RWPE1 (cell line): ENCODE results near the gene CLDND2.

ENCODE experiments used
- CTCF ChIA-PET: fragments of 350-600 bp; sonication (Branson Sonifier 250); formaldehyde crosslinking; extraction: SDS; loops from one replicate; lab custom pipeline; 2021; lab: Yijun Ruan, JAX
- POLR2A ChIA-PET: fragments of 400-600 bp; formaldehyde crosslinking; extraction: SDS; loops from one replicate; lab custom pipeline; 2020; ENCODE audit warnings: antibody characterized with exemption; ENCODE audit not compliant: low non-redundant PET; lab: Yijun Ruan, JAX
- DNase-seq: peaks from one replicate; pipeline ENCODE4 v3.0.0; 2012; ENCODE audit warnings: low spot score
- H3K27ac ChIP-seq: fragments of 450-650 bp; 2 replicates; pipeline ENCODE4 v1.5.1; 2017
- TF ChIP-seq, protein P1 (sequence below): fragments of 450-650 bp; conservative IDR thresholded peaks from 2 replicates; pipeline ENCODE4 v1.5.1; 2017; ENCODE audit warnings: low read depth, mild to moderate bottlenecking

Gene CLDND2

DNA sequence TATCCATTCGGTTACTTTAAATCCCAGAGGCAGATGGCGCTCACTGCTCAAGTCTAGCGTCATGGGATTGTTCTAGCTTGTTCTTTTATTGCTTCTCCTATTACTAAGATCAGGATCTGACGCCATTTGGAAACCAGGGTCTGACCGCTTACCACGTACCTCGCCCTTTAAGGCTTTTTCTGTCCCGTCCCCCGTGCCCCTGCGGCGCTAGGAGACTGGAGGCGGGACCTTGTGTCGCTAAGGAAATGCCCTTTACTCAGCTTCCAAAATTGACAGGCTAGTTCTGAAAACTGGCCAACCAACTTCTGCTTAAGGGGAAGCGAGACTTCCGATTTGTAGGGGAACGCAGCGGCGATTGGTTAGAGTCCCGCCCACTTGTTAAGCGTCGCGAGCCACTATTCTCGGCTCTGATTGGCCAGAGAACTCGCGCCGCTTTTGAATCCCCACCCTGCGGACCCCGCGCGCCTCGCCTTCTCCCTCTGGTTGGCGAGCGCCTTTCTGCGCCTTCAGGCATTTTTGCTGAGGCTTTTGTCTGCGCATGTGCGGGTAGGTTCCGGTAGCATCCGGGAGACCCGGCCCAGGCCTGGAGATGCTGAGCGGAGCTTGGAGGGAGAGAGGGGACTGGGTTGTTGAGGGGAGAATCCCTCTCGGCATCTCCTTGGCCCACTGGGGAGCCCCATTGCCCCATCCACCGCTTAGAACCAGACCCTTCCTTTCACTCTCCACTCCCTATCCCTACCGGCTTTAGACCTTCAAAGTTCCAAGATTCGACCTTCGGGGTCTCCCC is 25.4 kb upstream of the CLDND2 start:
- POLR2A ChIA-PET, result no interaction called here
- CTCF ChIA-PET, result interaction anchor here (0.6 kb wide), 1 partner anchor 24 kb away, joined by 3 read pairs; no protein-coding TSS in a partner anchor
- TF ChIP-seq, protein P1, sequence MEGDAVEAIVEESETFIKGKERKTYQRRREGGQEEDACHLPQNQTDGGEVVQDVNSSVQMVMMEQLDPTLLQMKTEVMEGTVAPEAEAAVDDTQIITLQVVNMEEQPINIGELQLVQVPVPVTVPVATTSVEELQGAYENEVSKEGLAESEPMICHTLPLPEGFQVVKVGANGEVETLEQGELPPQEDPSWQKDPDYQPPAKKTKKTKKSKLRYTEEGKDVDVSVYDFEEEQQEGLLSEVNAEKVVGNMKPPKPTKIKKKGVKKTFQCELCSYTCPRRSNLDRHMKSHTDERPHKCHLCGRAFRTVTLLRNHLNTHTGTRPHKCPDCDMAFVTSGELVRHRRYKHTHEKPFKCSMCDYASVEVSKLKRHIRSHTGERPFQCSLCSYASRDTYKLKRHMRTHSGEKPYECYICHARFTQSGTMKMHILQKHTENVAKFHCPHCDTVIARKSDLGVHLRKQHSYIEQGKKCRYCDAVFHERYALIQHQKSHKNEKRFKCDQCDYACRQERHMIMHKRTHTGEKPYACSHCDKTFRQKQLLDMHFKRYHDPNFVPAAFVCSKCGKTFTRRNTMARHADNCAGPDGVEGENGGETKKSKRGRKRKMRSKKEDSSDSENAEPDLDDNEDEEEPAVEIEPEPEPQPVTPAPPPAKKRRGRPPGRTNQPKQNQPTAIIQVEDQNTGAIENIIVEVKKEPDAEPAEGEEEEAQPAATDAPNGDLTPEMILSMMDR, result no peak
- peak; percentile 95 for DNase-seq
- peak overlapping the region; percentile 83 for H3K27ac ChIP-seq

DNA sequence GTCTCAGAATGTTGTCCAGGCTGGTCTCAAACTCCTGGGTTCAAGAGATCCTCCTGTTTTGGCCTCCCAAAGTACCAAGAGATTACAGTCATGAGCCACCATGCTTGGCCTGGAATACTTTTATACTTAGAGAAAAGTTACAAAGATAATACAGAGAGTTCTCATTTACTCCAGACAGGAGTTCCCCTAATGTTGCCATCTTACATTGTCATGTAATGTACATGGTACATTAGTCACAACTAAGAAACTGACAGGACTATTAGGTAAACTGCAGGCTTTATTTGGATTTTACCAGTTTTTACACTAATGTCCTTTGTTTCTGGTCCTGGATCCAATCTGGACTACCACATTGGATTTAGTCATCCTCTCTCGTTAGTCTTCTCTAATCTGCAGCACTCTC is 23.9 kb upstream of the CLDND2 start:
- no peak for DNase-seq

DNA sequence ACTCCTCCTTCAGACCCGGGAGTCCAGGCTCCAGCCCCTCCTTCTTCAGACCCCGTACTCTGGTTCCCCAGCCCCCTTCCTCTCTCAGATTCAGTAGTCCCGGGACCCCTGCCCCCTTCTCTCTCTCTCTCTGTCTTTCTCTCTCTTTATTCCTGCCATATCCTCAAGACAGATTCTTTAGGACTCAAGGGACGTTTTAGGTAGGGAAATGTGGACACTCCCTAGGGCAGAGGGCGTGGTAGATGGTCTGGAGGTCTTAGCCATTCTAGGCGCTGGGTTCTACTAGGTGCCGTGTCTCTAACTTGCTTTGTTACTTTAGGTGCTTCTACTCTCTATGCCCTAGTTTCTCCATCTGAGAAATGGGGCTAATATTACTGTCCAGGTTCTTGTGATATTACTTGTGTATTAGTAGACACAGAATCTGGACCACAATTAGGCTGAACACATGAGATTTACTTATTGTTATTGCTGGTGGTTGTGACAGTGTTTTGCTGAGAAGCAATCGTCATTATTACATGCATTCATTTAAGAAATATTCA is 22.3 kb upstream of the CLDND2 start:
- TF ChIP-seq, protein P1, result no peak
- no peak overlapping the region for H3K27ac ChIP-seq
- POLR2A ChIA-PET, result interaction anchor here (0.6 kb wide), 1 partner anchor 21 kb away, joined by 3 read pairs; no protein-coding TSS in a partner anchor
- DNase-seq, result no peak
- CTCF ChIA-PET, result no interaction called here

More for the DNA sequence above, 23.9 kb upstream of the CLDND2 start:
- H3K27ac ChIP-seq, result no peak overlapping the region
- CTCF ChIA-PET, result no interaction called here
- POLR2A ChIA-PET, result no interaction called here
- TF ChIP-seq, protein P1, result no peak

DNA sequence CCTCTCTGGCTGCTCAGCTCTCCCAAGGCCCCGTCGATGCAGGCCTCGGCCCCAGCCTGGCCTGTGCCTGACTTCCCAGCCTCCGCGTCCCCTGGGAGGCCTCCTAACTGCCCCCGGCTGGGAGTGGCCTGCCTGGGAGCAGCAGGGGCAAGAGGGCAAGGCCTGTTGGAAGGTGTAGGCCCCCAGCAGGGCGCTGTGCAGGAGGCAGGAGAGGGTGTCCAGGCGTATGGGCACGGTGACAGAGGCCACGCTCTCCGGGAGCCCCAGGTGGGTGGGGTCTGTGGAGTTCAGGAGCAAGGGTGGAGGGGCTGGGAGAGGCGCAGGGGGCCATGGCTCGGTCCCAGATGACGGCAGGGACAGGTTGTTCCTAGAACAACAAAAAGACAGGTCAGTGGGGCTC is 20.3 kb upstream of the CLDND2 start:
- POLR2A ChIA-PET, result no interaction called here
- H3K27ac ChIP-seq, result no peak overlapping the region
- TF ChIP-seq, protein P1, result no peak
- no peak for DNase-seq
- CTCF ChIA-PET, result no interaction called here

DNA sequence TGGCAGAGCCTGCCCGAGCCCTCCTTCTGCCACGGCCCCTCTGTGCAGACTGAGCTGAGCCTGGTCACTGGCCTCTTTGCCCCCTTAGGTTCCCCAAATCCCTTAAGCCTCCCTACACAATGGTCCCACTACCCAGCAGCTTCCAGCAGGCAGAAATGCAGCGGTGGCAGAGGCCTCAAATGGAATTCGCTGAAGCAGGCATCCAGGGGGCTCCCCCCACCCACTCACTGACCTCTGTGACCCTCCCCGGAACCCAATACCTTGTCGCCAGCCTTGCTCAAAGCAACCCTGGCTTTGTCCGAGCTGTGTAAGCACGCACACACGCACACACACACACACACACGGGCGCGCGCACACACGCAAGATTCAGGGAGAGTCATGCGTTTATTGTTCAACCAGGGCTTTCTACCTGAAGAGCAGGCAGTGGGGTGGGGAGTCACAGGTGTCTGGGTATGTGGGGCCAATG is 19.2 kb upstream of the CLDND2 start, which contains the start of gene LIM2:
Gene LIM2 (minus strand): TSS at position 51 of the 466 bp plus-strand sequence. CDS start 531 bp downstream, outside the sequence.
- CTCF ChIA-PET, result no interaction called here
- TF ChIP-seq, protein P1, result no peak
- POLR2A ChIA-PET, result no interaction called here
- no peak for DNase-seq
- H3K27ac ChIP-seq, result no peak within 1 kb of the TSS

DNA sequence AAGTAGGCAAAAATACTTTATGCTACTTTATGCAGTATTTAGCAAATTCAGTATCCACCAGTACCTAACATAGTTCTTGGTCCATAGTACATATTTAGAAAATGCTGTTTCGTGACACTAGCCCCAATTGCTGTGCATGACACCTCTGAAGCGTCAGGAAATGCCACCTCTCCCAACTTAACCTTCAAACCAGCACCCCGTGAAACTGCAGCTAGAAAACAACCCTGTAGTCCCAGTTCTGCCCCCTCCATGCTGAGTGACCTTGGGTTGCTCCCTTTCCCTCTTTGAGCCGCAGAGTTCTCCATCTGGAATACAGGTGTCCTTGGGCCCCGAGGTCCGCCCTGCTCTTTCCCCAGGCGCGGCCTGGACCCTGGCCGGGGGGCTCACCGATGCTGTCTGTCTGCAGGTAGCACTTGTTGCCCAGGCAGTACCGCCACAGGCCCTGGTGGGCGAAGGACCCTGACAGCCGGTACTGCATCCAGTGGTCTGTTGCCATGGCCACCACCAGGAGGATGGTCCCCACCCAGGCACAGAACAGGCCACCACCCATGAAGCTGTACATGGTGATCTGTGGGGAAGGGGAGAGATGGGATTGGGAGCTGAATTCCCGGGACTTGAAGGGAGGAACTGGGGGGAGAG is 18.2 kb upstream of the CLDND2 start:
- H3K27ac ChIP-seq, result no peak overlapping the region
- ChIA-PET CTCF (no interaction called here), POLR2A (no interaction called here)
- no peak for DNase-seq
- TF ChIP-seq, protein P1, result no peak
